ENCODE measurements around the gene C19orf53.

C19orf53 gene

DNA sequence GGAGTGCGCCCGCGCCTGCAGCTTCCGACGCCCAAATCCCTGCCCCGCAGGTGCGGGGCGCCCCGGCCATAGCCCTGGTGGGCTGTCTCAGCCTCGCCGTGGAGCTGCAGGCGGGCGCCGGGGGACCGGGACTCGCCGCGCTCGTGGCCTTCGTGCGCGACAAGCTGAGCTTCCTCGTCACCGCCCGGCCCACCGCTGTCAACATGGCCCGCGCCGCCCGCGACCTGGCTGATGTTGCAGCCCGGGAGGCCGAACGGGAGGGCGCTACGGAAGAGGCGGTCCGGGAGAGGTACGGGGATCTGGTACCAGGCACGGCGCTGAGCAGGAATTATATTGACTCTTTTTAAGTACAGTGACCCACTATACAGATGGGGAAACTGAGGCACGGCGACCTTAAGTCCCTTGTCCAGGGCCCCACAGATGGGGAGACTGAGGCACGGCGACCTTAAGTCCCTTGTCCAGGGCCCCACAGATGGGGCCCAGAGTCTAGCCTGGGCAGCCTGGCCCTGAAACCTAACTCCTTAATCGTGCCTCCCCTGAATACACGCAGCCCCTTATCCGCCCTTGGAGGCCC, 9.3 kb upstream of the C19orf53 start:
- TF ChIP-seq, protein P1, sequence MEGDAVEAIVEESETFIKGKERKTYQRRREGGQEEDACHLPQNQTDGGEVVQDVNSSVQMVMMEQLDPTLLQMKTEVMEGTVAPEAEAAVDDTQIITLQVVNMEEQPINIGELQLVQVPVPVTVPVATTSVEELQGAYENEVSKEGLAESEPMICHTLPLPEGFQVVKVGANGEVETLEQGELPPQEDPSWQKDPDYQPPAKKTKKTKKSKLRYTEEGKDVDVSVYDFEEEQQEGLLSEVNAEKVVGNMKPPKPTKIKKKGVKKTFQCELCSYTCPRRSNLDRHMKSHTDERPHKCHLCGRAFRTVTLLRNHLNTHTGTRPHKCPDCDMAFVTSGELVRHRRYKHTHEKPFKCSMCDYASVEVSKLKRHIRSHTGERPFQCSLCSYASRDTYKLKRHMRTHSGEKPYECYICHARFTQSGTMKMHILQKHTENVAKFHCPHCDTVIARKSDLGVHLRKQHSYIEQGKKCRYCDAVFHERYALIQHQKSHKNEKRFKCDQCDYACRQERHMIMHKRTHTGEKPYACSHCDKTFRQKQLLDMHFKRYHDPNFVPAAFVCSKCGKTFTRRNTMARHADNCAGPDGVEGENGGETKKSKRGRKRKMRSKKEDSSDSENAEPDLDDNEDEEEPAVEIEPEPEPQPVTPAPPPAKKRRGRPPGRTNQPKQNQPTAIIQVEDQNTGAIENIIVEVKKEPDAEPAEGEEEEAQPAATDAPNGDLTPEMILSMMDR (IDR thresholded peaks at IDR 0.05), result no peak
- peaks cover 42% of the 10 kb centered on the region for H3K36me3 ChIP-seq
- H3K27me3 ChIP-seq, result no peaks in the 10 kb centered on the region
- H3K9me3 ChIP-seq, result no peaks in the 10 kb centered on the region
- peaks cover 13 to 15% of the 10 kb centered on the region in 2 experiments for H3K4me1 ChIP-seq (ENCODE audit: control insufficient read depth in 1 of 2, insufficient read depth in 1 of 2, low read depth in 1 of 2, low read length in 1 of 2)
- no peak overlapping the region for H3K27ac ChIP-seq
- H3K4me3 ChIP-seq (ENCODE audit: low read depth in 1 of 2, low read length in 1 of 2), result peak overlapping the region; percentile 71 to 73

DNA sequence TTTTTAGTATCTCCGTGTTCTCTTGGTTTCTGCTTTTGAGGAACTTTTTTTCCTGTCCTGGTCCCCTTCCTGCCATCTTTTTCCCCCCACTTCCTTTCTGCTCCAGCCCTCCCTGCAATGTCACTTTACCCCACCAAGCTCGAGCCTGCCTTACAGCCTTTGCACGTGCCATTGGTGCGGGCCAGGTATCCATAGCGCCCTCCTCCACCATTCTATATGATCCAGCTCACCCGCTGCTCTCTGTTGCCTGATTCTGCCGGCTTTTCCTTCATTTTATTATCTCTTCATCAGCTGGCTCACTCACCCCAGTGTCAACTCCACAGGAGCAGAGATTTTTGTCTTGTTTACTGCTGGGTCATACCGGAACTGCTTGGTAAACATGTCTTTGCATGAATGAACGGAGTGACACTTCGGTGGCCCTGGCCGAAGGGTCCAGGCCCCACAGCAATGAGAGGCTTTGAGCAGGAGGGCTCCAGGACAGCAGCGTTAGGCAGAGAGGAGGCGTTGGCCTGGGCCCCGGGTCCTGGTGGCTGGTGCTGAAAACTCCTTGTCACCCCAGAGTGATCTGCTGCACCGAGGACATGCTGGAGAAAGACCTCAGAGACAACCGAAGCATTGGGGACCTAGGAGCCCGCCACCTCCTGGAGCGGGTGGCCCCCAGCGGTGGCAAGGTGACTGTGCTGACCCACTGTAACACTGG, 8.7 kb upstream of the C19orf53 start:
- Histone ChIP-seq H3K36me3 (peaks cover 36% of the 10 kb centered on the region), H3K4me3 (ENCODE audit: low read depth in 1 of 2, low read length in 1 of 2) (peak overlapping the region; percentile 71 to 73), H3K9me3 (no peaks in the 10 kb centered on the region), H3K27ac (peak overlapping the region; percentile 31), H3K4me1 (ENCODE audit: control insufficient read depth in 1 of 2, insufficient read depth in 1 of 2, low read depth in 1 of 2, low read length in 1 of 2) (peaks cover 13 to 15% of the 10 kb centered on the region in 2 experiments), H3K27me3 (no peaks in the 10 kb centered on the region)
- TF ChIP-seq, protein P1 (IDR thresholded peaks at IDR 0.05), result no peak

DNA sequence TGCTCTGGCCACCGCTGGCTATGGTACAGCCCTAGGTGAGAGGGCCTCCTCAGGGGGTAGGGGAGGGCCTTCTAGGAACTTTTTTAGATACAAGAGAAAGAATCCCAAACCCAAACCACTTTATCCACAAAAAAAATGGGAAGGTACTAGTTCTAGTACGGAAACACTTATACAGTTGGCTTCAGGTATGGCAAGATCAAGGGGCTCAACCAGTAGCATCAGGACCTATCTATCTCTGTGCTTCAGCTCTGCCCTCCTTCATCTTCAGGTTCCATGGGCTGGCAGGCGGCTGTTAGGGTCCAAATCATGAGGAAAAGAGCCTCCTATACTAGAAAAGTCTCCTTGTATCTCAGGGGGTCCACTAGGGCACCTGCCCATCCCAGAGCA, 8.2 kb upstream of the C19orf53 start:
- TF ChIP-seq, protein P1 (IDR thresholded peaks at IDR 0.05), result no peak
- Histone ChIP-seq H3K4me3 (ENCODE audit: low read depth in 1 of 2, low read length in 1 of 2) (no peak overlapping the region), H3K27ac (no peak overlapping the region), H3K4me1 (ENCODE audit: control insufficient read depth in 1 of 2, insufficient read depth in 1 of 2, low read depth in 1 of 2, low read length in 1 of 2) (peaks cover 13 to 15% of the 10 kb centered on the region in 2 experiments), H3K36me3 (peaks cover 30% of the 10 kb centered on the region), H3K9me3 (no peaks in the 10 kb centered on the region), H3K27me3 (no peaks in the 10 kb centered on the region)

DNA sequence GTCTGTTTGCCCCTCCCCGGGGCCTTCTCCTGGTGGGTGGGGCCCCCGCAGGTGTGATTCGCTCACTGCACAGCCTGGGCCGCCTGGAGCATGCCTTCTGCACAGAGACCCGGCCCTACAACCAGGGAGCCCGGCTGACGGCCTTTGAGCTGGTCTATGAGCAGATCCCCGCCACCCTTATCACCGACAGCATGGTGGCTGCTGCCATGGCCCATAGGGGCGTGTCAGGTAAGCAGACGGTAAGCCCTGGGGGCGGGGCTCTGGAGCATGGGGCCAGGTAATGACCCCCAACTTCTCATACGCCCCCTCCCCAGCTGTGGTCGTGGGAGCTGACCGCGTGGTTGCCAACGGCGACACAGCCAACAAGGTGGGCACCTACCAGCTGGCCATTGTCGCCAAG, 5.7 kb upstream of the C19orf53 start:
- no peak overlapping the region for H3K4me3 ChIP-seq (ENCODE audit: low read depth in 1 of 2, low read length in 1 of 2)

DNA sequence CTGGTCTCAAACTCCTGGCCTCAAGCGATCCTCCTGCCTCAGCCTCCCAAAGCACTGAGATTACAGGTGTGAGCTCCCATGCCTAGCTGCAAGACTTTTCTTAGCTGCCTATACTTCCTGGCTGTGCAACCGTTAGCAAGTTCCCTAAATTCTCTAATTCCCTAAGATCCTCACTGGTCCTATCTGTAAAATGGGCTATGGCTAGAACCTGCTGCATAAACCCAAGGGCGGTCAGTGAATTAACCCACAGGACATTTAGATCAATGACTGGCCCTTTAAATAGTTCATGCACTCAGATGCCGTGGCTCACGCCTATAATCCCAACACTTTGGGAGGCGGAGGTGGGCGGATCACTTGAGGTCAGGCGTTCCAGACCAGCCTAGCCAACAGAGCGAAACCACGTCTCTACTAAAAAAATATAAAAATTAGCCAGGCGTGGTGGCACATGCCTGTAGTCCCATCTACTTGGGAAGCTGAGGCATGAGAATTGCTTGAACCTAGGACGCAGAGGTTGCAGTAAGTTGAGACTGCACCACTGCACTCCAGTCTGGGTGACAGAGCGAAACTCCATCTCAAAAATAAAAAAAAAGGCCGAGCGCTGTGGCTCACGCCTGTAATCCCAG, 4.1 kb upstream of the C19orf53 start:
- Histone ChIP-seq H3K4me1 (ENCODE audit: control insufficient read depth in 1 of 2, insufficient read depth in 1 of 2, low read depth in 1 of 2, low read length in 1 of 2) (peaks cover 10 to 11% of the 10 kb centered on the region in 2 experiments), H3K27me3 (no peaks in the 10 kb centered on the region), H3K9me3 (no peaks in the 10 kb centered on the region), H3K36me3 (peaks cover 11% of the 10 kb centered on the region), H3K4me3 (ENCODE audit: low read depth in 1 of 2, low read length in 1 of 2) (no peak overlapping the region), H3K27ac (no peak overlapping the region)
- TF ChIP-seq, protein P1 (IDR thresholded peaks at IDR 0.05), result no peak

More for the DNA sequence above, 5.7 kb upstream of the C19orf53 start:
- Histone ChIP-seq H3K27me3 (no peaks in the 10 kb centered on the region), H3K36me3 (peaks cover 11% of the 10 kb centered on the region), H3K4me1 (ENCODE audit: control insufficient read depth in 1 of 2, insufficient read depth in 1 of 2, low read depth in 1 of 2, low read length in 1 of 2) (peaks cover 13 to 15% of the 10 kb centered on the region in 2 experiments), H3K27ac (no peak overlapping the region), H3K9me3 (no peaks in the 10 kb centered on the region)
- TF ChIP-seq, protein P1 (IDR thresholded peaks at IDR 0.05), result no peak

Data from neutrophil (primary cell).